Progenitor cell of endocrine pancreas (in vitro differentiated cells): ENCODE data around the gene ANKS1A. TPM values are rescaled to one million over a fixed set of nuclear protein-coding genes. Genes with fewer than 3 reads are reported as not detected.
A peak's percentile ranks its signal among the peaks of the same experiment; 100 is the strongest.

ENCODE experiments used
- DNase-seq: peaks from one replicate; pipeline ENCODE4 v3.0.0; 2021; ENCODE audit warnings: low spot score; ENCODE audit not compliant: unreplicated experiment
- H3K27ac Mint-ChIP-seq: 2 replicates; pipeline ENCODE4 v1.8.0; 2021; ENCODE audit warnings: mild to moderate bottlenecking, moderate library complexity, mixed read lengths
- H3K27me3 Mint-ChIP-seq: 2 replicates; pipeline ENCODE4 v1.8.0; 2021; ENCODE audit warnings: mixed read lengths
- H3K36me3 Mint-ChIP-seq: 2 replicates; pipeline ENCODE4 v1.8.0; 2022; ENCODE audit warnings: mixed read lengths; ENCODE audit not compliant: insufficient read depth
- H3K4me1 Mint-ChIP-seq: 2 replicates; pipeline ENCODE4 v1.8.0; 2021; ENCODE audit warnings: low read depth, mixed read lengths
- H3K4me3 Mint-ChIP-seq: 2 replicates; pipeline ENCODE4 v1.8.0; 2021; ENCODE audit warnings: low read depth, mild to moderate bottlenecking, moderate library complexity, mixed read lengths
- H3K9me3 Mint-ChIP-seq: 2 replicates; pipeline ENCODE4 v1.8.0; 2021; ENCODE audit warnings: low read depth, mixed read lengths
- CTCF ChIP-seq: fragments of 200-600 bp; sonication (generic); IDR thresholded peaks from one replicate; pipeline ENCODE4 v1.5.0; 2021; ENCODE audit warnings: antibody characterized with exemption, mild to moderate bottlenecking; ENCODE audit not compliant: unreplicated experiment
- total RNA-seq: library from RNA; stranded (reverse); gene quantifications from 2 replicates; pipeline ENCODE4 v1.2.1, GENCODE V29; 2021

The ANKS1A gene
- total RNA-seq, 1 donor from 2014 or later, result 36.4 TPM

DNA sequence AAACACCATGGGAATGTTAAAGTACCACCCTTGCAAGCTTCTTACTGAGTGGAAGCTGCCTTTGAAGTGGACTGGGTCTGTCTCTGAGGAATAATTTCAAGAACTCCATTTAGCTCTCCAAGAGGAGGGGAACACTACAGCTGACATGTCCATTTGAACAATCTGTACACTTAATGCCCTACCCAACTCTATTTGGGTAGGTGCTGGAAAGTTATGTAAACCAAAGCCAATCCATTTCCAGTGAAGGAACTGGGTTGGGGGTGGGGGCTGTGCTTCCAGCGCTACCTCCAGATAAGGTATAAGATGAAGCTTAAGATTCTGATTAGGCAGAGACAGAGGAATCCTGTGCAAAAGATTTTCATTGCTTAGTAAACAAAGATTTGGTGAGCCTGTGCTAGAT, 130.1 kb downstream of the ANKS1A start:
- H3K27me3 Mint-ChIP-seq, result no peaks in the 10 kb centered on the region
- H3K4me1 Mint-ChIP-seq, result peaks cover 41% of the 10 kb centered on the region
- H3K27ac Mint-ChIP-seq, result peak overlapping the region; percentile 19
- H3K36me3 Mint-ChIP-seq, result peaks cover 9% of the 10 kb centered on the region
- no peak for DNase-seq
- no peaks in the 10 kb centered on the region for H3K9me3 Mint-ChIP-seq
- no peak for TF ChIP-seq CTCF
- H3K4me3 Mint-ChIP-seq, result no peak overlapping the region

DNA sequence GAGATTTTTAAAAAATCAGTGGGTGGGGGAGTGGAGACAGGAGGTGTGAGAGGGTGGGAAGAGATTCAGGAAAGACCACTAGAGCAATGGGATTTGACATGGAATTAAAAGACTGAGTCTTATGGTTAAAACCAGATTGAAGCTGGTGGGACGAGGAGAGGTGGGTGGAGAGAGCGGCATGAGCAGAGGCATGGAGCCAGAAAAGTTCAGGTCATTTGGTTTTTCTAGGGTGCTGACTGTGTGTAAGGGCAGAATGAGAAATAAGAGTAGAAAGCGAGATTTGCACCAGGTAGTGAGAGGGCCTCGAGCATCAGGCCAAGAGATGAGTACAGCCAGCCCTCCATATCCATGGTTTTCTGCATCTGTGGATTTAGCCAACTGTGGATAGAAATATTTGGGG, 130.8 kb downstream of the ANKS1A start:
- Mint-ChIP-seq H3K9me3 (no peaks in the 10 kb centered on the region), H3K27ac (peak overlapping the region; percentile 19), H3K27me3 (no peaks in the 10 kb centered on the region), H3K4me3 (no peak overlapping the region), H3K36me3 (peaks cover 8% of the 10 kb centered on the region), H3K4me1 (peaks cover 48% of the 10 kb centered on the region)
- TF ChIP-seq CTCF, result no peak
- no peak for DNase-seq

DNA sequence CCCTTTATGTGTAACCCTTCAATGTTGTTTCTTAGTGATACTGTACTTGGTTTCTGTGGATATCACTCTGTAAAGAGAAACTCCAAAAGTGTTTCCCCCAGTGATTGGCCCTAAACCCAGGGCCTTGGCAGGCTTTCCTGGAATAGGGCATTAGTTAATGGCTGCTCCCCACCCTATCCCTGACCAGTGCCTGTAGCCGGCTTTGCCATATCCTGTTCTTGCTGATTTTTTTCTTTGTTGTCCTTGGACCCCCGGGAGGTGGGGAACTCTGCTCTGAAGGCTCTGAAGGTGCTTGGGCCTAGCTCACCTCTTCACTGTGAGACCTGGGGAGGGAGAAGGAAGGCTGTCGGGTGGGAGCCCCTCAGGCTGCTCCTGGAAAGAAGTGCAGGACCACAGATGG, 131.9 kb downstream of the ANKS1A start:
- Mint-ChIP-seq H3K27me3 (no peaks in the 10 kb centered on the region), H3K36me3 (peaks cover 6% of the 10 kb centered on the region), H3K27ac (no peak overlapping the region), H3K4me1 (peaks cover 55% of the 10 kb centered on the region), H3K4me3 (no peak overlapping the region), H3K9me3 (no peaks in the 10 kb centered on the region)
- TF ChIP-seq CTCF, result no peak
- DNase-seq, result no peak

DNA sequence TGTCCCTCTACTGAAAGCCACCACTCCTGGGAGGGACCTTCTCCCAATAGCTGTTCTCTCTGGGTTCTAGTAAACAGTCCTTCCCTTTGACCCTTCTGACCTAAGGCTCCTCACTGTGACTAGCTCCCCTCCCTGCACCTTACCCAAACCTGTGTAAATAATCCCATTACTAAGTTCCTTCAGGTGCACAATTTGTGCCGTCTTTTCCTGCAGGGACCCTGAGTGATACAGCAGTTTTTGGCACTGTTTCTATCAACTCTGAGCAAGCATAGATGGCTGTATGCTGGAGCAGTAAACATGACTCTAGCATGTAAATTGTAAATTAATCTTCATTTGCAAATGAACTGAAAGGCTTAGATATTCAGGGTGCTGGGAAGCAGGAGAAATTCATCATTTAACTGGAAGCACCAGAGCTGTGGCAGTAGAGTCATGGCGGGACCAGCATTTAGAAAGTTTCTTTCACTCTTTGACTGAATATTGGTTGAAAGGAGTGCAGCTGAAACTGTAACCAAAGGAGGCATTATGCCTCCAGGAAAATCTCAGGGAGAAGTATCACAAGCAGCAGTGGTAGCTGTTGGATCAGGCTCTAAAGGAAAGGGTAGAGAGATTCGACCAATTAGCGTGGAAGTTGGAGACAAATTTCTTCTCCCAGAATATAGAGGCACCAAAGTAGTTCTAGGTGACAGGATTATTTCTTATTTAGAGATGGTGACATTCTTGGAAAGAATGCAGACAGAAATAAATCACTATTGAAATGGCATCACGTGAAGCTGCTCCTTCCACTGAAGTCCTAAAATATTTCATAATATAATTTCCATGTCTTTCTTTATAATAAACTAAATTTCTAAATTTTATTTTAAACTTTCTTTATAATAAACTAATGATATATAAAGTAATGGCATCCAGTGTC, 134.3 kb downstream of the ANKS1A start:
- TF ChIP-seq CTCF, result no peak
- Mint-ChIP-seq H3K9me3 (no peaks in the 10 kb centered on the region), H3K36me3 (peaks cover 8% of the 10 kb centered on the region), H3K27ac (peak overlapping the region; percentile 90), H3K27me3 (no peaks in the 10 kb centered on the region), H3K4me3 (no peak overlapping the region), H3K4me1 (peaks cover 41% of the 10 kb centered on the region)
- DNase-seq, result no peak

GRCh38 chr6:35024551-35025054, 135.5 kb downstream of the ANKS1A start:
- Mint-ChIP-seq H3K9me3 (no peaks in the 10 kb centered on the region), H3K4me3 (no peak overlapping the region), H3K27ac (peak overlapping the region; percentile 88), H3K4me1 (peaks cover 33% of the 10 kb centered on the region), H3K36me3 (peaks cover 5% of the 10 kb centered on the region), H3K27me3 (no peaks in the 10 kb centered on the region)
- no peak for DNase-seq
- TF ChIP-seq CTCF, result no peak
